HG03025 (cell line): Measurements from ENCODE around the gene TBRG4.

ENCODE experiments used
- ATAC-seq: cut with Tn5 transposase; IDR thresholded peaks from one replicate; pipeline ENCODE4 v1.9.1; 2021; ENCODE audit warnings: mild to moderate bottlenecking, moderate library complexity; ENCODE audit not compliant: unreplicated experiment, low FRiP score

TBRG4 gene

DNA sequence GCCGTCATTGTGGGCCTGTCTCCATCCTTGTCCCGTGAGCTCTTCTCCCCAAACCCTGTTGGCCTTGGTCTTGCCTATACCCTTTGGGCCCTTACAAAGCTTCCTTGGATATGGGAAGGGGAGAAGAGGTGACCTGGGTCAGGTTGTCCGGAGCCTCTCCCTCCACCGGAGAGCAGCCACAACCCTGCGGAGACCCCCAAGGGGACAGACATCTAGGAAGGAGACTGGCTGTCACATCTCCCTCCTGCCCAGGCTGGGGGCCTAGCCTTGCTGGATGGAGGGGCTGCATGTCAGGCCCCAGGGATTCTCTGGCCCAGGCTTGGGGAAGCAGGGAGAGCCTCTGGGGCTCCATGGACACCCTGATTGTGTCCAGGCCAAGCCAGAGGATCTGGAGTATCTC lies 34.6 kb downstream of the TBRG4 start:
- ATAC-seq = no peak

DNA sequence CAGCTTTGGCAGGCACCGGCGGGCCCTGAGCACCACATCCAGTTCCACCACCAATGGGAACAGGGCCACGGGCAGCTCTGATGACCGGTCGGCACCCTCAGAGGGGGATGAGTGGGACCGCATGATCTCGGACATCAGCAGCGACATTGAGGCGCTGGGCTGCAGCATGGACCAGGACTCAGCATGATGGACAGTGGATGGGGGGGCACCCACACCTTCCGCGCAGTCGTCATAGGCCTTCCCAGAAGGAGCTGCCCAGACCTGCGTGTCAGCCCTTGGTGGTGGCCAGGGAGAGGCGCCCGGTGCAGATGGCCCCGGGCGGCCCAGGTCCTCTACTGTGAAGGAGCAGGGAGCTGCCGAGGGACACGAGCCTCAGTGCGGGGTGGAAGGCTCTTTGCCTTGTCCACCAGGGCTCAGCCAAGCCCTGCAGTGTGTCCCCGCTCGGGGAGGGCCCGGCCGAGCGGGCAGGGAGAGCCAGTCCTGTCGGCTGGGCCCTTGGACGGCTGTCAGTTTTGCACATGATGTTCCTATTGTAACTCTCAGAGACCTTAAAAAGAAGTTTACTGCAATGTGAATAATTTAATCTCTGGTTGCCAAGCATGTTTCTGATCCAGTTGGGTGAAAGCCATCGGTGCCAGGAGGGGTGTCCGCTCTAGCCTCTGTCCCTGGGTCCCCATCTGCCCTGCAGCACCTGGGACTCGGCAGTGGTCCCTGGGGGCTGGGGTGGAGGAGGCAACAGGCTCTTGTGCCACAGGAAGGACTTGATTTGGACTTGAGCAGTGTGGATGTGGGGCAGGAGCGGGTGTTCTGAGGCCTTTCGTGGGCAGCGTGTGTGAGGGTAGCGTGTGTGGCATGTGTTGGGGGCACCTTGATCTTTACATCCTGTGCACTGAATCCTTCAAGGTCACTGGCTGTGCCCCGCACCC lies 35.4 kb downstream of the TBRG4 start:
- no peak for ATAC-seq

DNA sequence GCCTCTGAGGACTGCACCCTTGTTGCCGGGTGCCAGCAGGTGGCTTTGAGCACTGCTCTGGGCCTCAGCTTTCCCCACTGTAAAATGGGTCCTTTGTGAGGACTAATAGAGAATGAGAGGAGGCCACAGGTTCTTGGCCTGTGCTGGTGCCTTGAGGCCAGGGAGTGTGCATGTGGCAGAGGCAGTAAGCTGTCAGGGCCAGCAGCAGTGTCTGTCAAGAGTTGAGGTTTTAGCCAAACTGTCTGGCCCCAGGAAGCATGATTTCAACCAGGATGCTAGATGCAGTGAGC lies 36.2 kb downstream of the TBRG4 start:
- ATAC-seq = no peak

DNA sequence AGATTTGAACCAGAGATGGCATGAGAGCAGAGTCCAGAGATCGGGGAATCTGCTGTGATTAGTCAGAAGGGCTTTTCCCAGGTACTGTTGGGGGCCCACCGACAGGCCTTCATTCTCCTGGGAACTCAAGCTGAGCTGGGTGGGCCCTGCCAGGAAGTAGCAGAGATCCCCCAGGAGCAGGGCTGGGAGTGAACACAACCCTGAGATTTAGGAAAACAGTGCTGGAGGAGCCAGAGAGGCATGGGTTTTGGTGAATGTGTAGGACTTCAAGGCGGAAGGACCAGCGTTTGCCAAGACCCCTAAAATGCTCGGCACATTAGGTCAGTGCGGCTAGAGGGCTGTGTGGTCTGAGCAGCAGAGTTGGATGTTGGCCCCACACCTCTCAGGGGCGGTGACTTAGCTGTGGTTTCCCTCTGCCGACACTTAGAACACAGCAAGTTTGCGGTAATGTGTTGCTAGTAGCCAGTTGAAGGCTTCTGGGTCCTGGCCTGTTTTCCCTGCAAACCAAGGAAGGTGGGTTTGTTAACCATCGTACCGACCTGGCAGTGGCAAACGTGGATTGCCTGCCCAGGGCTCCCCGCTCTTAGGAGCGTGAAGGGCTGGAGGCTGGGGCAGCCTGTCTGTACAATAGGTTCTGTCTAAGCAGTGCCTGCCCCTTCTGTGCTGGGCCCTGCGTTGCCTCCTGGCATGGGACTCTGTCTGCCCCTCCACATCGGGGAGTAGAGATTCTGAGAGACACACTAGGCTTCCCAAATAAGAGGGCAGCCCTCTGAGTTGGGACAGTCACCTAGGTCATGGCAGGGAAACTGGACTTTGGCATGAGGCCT lies 36.8 kb downstream of the TBRG4 start:
- ATAC-seq = no peak

DNA sequence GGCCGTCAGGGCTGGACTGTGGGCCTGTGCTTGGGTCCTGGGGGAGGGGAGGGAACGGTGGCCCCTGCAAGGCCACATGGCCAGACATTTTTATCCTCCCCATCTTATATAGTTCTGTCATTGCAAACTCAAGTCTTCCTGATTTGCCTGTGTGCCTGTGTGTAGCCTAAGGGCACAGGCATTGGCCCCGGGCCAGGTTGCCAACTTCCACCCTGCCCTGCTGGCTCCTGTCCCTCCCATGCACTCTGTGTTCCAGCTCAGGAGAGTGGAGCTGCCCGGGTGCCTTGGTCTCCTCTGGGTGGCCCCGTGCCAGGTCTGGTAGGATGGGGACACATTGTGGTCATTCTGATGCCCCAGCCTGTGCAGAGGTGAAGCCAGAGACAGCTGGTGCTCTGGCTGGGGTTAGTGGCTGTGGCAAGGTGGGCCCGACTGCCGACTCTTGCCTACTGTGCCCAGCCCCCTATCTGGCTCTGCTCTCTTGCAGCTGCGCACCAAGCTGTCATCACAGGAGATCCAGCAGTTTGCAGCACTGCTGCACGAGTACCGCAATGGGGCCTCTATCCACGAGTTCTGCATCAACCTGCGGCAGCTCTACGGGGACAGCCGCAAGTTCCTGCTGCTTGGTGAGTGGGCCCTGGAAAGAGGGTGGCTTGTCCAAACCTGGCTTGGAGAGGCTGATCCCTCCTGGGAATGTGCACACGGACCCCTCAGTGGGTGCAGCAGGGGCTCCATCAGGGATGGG lies 37.5 kb downstream of the TBRG4 start:
- no peak for ATAC-seq

DNA sequence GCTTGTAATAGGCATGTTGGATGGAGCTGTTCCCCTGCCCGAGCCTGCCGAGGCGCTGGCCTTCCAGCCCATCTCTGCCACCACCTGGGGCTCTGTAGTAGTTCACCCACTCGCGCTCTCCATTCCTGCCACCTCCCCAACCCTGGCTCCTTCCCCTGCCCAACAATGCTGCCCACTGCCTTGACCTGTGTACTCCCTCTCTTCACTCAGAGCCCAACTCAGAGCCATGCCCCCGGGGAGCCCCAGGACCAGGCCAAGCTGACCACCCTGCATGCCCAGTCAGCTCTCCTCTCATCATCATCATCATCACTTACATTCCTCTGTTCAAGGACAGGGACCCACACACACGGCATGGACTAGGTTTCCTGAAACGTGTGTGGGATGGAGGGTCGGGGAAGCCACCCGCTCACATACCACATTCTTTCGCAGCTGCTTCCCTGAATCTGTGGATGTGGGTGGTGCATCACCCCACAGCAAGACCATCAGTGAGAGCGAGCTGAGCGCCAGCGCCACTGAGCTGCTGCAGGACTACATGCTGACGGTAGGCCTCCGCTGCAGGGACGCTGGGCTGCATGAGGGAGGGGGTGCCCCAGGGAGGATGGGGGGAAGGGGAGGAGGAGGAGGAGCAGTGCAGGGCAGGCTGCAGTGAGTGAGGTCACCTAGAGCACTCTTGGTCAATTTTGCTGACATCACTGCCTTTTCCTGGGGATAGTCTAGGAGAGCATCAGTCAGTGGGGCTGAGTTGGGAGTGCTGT lies 38.3 kb downstream of the TBRG4 start:
- ATAC-seq = no peak

DNA sequence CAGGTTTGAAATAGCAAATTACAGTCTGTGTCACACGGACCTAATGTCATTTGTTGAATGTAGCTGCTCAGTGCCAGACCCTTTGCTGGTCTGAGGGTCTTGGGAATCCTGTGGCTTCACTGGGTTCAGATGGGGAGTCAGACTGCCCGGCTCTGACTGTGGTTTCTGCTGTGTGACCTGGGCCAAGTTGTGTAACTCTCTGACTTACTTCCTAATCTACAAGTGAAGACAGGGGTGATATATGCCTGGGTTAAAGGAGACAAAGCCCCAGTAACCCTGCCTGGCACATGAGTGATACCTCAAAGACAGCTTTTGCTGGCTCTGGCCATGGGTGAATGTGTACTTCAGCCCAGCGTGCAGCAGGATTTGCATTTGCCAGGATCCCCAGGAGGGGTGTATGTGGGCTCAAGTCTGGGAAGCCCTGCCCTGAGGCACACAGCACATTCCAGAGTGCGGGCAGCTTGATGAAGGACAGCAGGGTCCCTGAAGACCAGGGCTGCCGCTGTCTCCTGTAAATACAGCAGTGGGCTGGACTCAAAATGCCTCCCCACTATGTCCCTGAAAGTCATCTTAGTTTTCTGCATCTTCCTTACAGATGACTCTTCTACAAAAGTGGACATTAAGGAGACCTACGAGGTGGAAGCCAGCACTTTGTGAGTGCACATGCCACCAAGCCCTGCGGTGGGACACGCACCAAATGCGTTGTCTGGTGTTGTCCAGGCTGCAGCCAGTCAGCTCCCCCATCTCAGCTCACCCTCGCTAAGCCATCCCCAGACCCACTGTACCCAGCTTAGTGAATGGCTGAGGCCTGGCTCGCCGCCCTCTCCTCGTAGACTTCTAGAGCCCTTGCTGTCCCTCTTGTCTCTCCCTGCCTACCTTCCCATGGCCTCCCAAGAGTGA lies 39.1 kb downstream of the TBRG4 start:
- no peak for ATAC-seq

DNA sequence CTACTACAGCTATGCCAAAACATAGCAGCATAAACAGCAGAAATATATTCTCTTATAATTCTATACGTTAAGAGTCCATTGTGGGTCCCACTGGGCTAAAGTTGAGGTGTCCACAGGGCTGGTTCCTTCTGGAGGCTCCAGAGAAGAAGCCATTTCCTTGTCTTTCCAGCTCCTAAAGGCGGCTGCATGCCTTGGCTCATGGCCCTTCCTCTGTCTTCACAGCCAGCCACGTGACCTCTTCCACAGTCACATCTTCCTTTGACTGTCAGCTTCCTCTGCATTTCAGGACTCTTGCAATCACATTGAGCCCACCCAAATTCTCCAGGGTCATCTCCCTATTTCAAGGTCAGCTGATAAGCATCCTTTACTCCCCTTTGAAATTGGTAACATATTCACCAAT lies 40.0 kb downstream of the TBRG4 start:
- ATAC-seq = no peak

DNA sequence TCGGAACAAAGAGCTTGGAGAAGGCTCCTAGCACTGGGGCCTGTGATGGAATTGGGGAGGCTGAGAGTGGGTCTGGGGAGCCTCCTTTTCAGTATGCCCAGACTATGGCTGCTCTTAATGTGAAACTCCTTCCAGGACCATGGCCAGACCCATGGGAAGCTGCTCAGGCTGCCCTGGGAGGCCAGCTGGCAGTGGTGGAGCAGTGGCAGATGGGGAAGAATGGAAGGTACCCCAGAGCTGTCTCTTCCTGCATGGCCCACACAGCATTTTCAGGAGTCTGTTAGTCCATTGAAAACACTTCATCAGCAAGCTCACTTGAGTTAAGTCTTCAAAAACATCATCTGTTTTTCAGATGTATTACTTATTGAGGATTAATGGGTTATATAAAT lies 41.2 kb downstream of the TBRG4 start:
- ATAC-seq = no peak

DNA sequence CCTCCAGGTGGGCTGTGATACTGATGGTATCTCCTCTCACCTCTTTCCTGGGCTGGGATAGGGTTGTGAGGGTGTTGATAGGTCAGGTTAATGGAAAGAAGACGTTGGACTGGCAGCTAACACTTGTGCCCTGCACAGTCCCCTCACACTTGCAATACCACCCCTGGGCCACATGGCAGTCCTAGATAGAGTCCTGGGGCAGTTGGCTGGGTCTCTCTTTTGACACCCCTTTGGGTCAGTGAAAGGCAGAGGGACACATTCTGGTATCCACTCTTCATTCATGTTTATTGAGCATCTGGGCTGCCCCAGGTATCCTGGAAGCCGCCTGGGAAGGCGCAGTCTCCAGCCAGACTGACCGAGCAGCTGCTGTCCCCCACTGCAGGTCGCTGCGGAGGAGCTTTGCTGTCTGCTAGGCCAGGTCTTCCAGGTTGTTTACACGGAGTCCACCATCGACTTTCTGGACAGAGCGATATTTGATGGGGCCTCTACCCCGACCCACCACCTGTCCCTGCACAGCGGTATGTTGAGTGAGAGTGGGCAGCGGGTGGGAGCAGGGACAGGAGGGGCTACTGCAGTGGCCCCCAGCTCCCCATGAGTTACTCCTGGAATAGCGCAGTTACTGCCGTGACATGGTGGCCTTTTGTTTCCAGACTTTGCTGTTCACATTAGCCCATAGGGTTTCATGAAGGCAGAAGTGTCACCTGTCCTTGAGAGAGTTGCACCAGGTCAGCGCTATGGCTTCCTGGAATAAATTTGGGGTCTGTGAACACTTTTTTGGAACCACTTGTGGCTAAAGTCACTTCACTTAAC lies 41.8 kb downstream of the TBRG4 start:
- ATAC-seq = no peak

DNA sequence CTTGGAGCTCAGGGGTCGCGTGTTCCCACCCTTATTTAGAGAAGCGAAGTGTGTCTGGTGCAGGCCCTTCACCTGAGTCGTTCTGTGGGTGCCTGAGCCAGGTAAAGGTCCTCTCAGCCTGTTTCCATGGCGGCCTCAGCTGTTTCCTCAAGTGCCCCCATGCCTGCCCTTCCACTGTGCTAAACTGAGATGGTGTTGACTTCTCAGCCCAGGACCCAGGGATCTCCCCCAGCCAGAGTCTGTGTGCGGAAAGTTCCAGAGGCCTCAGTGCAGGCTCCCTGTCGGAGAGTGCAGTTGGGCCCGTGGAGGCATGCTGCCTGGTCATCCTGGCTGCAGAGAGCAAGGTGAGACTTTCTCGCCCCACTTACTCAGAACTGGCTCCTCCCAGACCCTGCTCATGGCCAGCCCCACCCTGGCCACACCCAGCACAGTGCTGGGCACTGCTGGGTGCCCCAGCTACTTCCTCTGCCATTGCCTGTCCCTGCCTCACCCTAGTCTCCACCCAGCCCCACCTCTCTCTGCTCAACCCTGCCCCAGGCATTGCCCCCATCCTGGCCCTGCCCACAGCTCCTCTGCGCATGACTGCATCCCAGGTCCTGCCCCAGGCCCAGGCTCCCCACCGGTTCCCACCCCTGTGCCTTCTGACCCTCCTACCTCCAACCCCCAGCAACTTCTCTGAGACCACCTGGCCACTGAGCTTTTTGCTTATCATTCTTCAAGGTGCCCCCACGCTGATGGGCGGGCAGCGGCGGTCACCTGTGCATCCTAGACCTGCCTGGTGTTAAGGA lies 43.1 kb downstream of the TBRG4 start:
- ATAC-seq = no peak

DNA sequence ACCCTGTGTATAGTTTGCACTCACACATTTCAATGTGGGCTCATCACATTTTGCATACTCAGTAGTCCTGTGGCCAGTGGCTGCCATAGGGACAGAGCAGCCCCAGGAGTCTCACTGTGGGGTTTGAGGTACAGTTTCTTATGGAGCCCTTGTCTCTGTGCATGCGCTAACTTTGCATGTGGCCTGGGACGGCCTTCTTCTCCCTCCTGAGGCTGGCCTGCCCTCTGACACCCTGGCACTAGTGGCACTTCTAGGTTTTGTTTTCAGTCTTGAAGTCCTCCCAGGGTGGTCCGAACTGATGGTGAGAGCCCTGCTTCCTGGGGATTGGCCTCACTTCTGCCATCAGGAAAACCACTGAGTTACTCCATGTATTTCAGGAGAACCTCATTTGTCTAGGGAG lies 43.9 kb downstream of the TBRG4 start:
- ATAC-seq = no peak

DNA sequence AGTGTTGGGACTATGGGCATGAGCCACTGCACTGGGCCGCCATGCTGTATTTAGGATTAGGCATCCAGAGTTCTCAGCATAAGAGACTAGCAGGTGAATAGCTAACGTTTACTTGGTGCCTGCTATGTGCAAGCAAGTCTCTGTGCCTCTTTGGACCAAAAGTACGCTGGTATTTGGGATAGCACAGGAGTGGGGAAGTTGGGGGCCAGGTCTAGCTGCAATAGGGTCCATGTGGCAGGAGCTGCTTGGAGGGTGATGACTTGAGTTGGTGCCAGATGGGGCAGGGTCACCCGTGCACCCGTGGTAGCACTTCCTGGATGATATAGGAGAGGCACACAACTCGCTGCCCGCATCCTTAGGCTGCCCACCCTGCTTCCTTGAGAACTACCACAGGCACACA lies 45.1 kb downstream of the TBRG4 start:
- no peak for ATAC-seq

DNA sequence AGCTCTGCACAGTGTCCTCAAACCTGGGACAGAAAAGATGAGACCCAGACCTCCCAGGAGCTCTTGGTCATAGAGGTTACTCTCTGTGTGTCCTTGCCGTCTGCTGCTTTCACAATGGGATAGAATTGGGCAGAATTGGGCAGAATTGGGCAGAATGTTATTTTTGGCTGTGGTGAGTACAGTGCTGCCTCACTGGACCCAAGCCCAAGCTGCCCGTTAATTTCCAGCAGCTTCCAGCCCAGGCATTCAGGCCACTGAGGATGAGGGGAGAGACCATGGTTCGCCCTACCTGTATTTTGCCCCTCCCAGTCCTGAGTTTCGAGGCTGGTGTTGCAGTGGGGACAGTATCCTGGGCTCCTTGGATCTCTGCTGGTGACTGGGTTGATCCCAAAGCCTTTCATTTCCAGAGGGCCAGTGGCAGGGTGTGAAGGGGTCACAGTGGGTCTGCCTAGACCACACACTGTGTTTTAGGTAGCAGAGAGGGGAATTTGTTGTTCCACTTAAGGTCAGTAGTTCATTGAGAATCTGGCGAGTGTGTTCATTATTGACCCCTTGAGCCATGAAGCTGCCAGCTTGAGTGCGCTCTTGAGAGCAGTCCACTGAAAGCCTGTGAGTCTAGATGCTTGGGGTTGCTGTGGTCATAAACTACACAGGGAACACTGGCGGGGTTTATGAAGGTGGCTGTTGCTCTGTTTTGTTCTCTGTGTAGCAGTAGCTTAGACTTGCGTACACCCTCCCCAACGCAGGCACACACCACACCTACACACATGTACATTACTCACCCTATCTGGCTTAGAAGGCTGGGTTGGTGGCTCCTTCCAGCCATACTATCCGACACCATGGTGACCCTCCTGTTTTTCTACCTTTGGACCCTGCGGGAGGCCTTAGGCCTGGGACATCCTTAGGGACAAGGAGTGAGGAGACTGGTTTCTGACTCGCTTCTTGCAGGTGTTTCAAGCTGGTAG lies 46.2 kb downstream of the TBRG4 start:
- ATAC-seq = no peak

DNA sequence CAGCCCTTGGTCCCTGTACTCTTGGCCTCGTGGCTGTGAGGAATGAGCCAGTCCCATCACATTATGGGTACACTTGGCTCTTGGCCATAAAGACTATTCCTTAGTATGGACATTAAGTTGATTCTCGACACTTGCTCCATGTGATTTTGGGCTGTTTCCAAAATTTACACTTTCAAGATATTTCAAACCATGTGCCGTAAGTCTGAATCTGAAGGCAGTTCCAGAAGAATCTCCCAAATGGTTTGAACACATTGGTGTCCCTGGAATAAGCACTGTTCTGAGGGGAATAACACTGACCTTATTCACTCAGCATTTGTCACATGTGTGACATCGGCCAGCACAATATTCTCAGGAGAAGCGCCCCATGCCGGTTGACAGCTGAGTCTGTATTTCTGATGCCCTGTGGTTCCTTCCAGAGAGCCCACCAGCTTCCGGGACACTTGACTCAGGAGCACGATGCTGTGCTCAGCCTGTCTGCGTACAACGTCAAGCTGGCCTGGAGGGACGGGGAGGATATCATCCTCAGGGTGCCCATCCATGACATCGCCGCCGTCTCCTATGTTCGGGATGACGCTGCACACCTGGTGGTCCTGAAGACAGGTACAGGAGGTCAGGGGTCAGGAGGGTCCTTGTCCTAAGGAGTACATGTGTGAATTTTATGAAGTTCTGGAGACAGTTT lies 47.3 kb downstream of the TBRG4 start:
- ATAC-seq = no peak

DNA sequence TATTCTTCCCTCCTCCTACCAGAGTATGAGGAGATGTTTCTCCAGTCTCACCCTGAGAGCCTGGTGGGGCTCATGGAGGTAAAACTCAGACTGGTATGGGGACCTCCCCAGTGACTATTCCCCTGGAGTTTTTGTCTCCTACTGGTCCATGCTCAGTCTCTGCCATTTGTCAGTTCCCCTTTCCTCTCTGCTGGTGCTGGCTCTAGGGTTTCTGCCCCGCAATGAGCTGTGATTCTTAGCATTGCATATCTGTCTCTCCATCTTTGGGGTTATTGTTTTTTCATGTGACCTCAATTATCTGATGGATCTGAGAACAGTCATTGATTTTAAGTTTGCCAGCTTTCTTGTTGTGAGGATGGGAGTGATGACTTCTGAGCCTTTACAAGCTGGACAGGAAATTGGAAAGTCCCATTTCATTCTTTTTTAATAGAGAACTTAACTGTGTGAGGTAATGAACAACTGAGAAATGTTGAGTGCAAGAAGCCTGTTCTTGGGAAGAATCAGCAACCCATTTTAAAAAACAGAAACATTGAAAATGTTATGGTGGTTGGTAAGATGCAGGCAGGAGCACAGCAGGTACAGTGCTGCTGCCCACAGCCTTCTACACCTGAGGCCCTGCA lies 49.6 kb downstream of the TBRG4 start:
- ATAC-seq = no peak
